H9 (cell line): ENCODE measurements around the gene SCOC. TPM values are rescaled to one million over a fixed set of nuclear protein-coding genes. Genes with fewer than 3 reads are reported as not detected.

Experiments used
- DNase-seq: peaks from one replicate; pipeline ENCODE4 v3.0.0-alpha.2; 2017
- H2AFZ ChIP-seq: one replicate; pipeline ENCODE4 v1.6.1; 2013; ENCODE audit warnings: mild to moderate bottlenecking, low read length, control low read depth, moderate library complexity
- H2AK5ac ChIP-seq: 2 replicates; pipeline ENCODE4 v1.6.1; 2013; ENCODE audit warnings: low read length, control low read depth, mixed read lengths; ENCODE audit not compliant: insufficient read length
- H2BK120ac ChIP-seq: one replicate; pipeline ENCODE4 v1.6.1; 2013; ENCODE audit warnings: low read depth, mild to moderate bottlenecking, low read length, control low read depth, inconsistent platforms; ENCODE audit not compliant: poor library complexity, severe bottlenecking
- H2BK12ac ChIP-seq: 2 replicates; pipeline ENCODE4 v1.6.1; 2013; ENCODE audit warnings: low read length, control low read depth, mixed read lengths, low read depth; ENCODE audit not compliant: insufficient read length
- H2BK15ac ChIP-seq: 2 replicates; pipeline ENCODE4 v1.6.1; 2013; ENCODE audit warnings: low read depth, low read length, control low read depth
- H2BK20ac ChIP-seq: one replicate; pipeline ENCODE4 v1.6.1; 2013; ENCODE audit warnings: low read depth, mild to moderate bottlenecking, low read length, control low read depth, inconsistent platforms; ENCODE audit not compliant: poor library complexity, severe bottlenecking
- H2BK5ac ChIP-seq: 2 replicates; pipeline ENCODE4 v1.6.1; 2013; ENCODE audit warnings: low read length, control low read depth, mixed read lengths; ENCODE audit not compliant: insufficient read length
- H3K14ac ChIP-seq: 2 replicates; pipeline ENCODE4 v1.6.1; 2013; ENCODE audit warnings: low read length, control low read depth; ENCODE audit not compliant: insufficient read depth
- H3K18ac ChIP-seq: 2 replicates; pipeline ENCODE4 v1.6.1; 2013; ENCODE audit warnings: low read depth, mild to moderate bottlenecking, mixed read lengths, low read length, control low read depth; ENCODE audit not compliant: insufficient read length
- H3K23ac ChIP-seq: 2 replicates; pipeline ENCODE4 v1.6.1; 2013; ENCODE audit warnings: low read length, control low read depth, mixed read lengths, low read depth; ENCODE audit not compliant: insufficient read length
- H3K23me2 ChIP-seq: 2 replicates; pipeline ENCODE4 v1.6.1; 2013; ENCODE audit warnings: low read depth, mild to moderate bottlenecking, mixed read lengths, low read length, control low read depth; ENCODE audit not compliant: insufficient read length, poor library complexity, severe bottlenecking
- H3K27ac ChIP-seq: 2 replicates; pipeline ENCODE4 v1.5.1; 2013; ENCODE audit warnings: low read length, control low read depth, mixed read lengths, low read depth; ENCODE audit not compliant: insufficient read length
- H3K27me3 ChIP-seq: 2 replicates; pipeline ENCODE4 v1.6.1; 2013; ENCODE audit warnings: low read length, control low read depth, inconsistent platforms; ENCODE audit not compliant: insufficient read depth
- H3K4ac ChIP-seq: 2 replicates; pipeline ENCODE4 v1.6.1; 2013; ENCODE audit warnings: low read depth, mild to moderate bottlenecking, control low read depth, inconsistent platforms, low read length, moderate library complexity
- H3K4me1 ChIP-seq: 2 replicates; pipeline ENCODE4 v1.6.1; 2013; ENCODE audit warnings: low read length, control low read depth, inconsistent platforms; ENCODE audit not compliant: insufficient read depth
- H3K4me2 ChIP-seq: 2 replicates; pipeline ENCODE4 v1.6.1; 2013; ENCODE audit warnings: low read length, control low read depth, mixed read lengths; ENCODE audit not compliant: insufficient read length, insufficient read depth
- H3K56ac ChIP-seq: 2 replicates; pipeline ENCODE4 v1.6.1; 2013; ENCODE audit warnings: low read depth, mild to moderate bottlenecking, mixed read lengths, low read length, control low read depth; ENCODE audit not compliant: insufficient read length
- H3K79me1 ChIP-seq: 2 replicates; pipeline ENCODE4 v1.6.1; 2013; ENCODE audit warnings: low read depth, mild to moderate bottlenecking, moderate library complexity, low read length, control low read depth, inconsistent platforms; ENCODE audit not compliant: insufficient read depth, poor library complexity, severe bottlenecking
- H3K79me2 ChIP-seq: 2 replicates; pipeline ENCODE4 v1.6.1; 2013; ENCODE audit warnings: low read length, control low read depth, inconsistent platforms; ENCODE audit not compliant: insufficient read depth
- H3K9ac ChIP-seq: 2 replicates; pipeline ENCODE4 v1.6.1; 2013; ENCODE audit warnings: low read length, control low read depth, mixed read lengths; ENCODE audit not compliant: insufficient read length; ENCODE audit errors: extremely low read depth
- H3K9me3 ChIP-seq: one replicate; pipeline ENCODE4 v1.6.1; 2013; ENCODE audit warnings: low read depth, low read length, inconsistent platforms; ENCODE audit not compliant: control insufficient read depth
- H3T11ph ChIP-seq: one replicate; pipeline ENCODE4 v1.6.1; 2013; ENCODE audit warnings: mild to moderate bottlenecking, low read length, control low read depth, inconsistent platforms
- H4K20me1 ChIP-seq: one replicate; pipeline ENCODE4 v1.6.1; 2013; ENCODE audit not compliant: control insufficient read depth, insufficient read length, insufficient read depth
- H4K5ac ChIP-seq: 2 replicates; pipeline ENCODE4 v1.6.1; 2013; ENCODE audit warnings: low read depth, mild to moderate bottlenecking, mixed read lengths, low read length, control low read depth; ENCODE audit not compliant: insufficient read length
- H4K8ac ChIP-seq: replicated peaks from 2 replicates; pipeline ENCODE4 v1.6.1; 2013; ENCODE audit warnings: low read length, control low read depth, mixed read lengths, low read depth; ENCODE audit not compliant: insufficient read length
- H4K91ac ChIP-seq: 2 replicates; pipeline ENCODE4 v1.6.1; 2013; ENCODE audit warnings: low read depth, mild to moderate bottlenecking, moderate library complexity, mixed read lengths, low read length, control low read depth; ENCODE audit not compliant: insufficient read length
- H3K27ac Mint-ChIP-seq, 3 experiments: 2 replicates in 2 of 3; 3 replicates in 1 of 3; pipeline ENCODE4 v1.8.0; 2020 to 2021; ENCODE audit warnings: mixed read lengths in 3 of 3, mild to moderate bottlenecking in 1 of 3, moderate library complexity in 1 of 3
- H3K27me3 Mint-ChIP-seq: 2 replicates; pipeline ENCODE4 v1.8.0; 2021; ENCODE audit warnings: low read depth, mild to moderate bottlenecking, moderate library complexity, mixed read lengths
- H3K36me3 Mint-ChIP-seq, 3 experiments: 2 replicates in 2 of 3; 3 replicates in 1 of 3; pipeline ENCODE4 v1.8.0; 2020 to 2021; ENCODE audit warnings: low read depth in 3 of 3, mixed read lengths in 3 of 3; ENCODE audit not compliant: insufficient read depth in 1 of 3
- H3K4me1 Mint-ChIP-seq, 2 experiments: 2 replicates each; pipeline ENCODE4 v1.8.0; 2020; ENCODE audit warnings: mixed read lengths in 2 of 2
- H3K4me3 Mint-ChIP-seq, 2 experiments: 2 replicates in 1 of 2; 3 replicates in 1 of 2; pipeline ENCODE4 v1.8.0; 2020 to 2021; ENCODE audit warnings: mild to moderate bottlenecking in 2 of 2, mixed read lengths in 2 of 2, moderate library complexity in 1 of 2
- H3K9me3 Mint-ChIP-seq, 2 experiments: 2 replicates in 1 of 2; 3 replicates in 1 of 2; pipeline ENCODE4 v1.8.0; 2020; ENCODE audit warnings: mild to moderate bottlenecking in 2 of 2, mixed read lengths in 2 of 2, moderate library complexity in 1 of 2
- CTCF ChIP-seq: fragments of 200-600 bp; sonication (generic); conservative IDR thresholded peaks from 3 replicates; pipeline ENCODE4 v1.8.0; 2021; ENCODE audit warnings: antibody characterized with exemption, mild to moderate bottlenecking
- total RNA-seq: library from RNA; stranded (reverse); gene quantifications from 2 replicates; pipeline ENCODE4 v1.2.1, GENCODE V29; 2021

The SCOC gene
- total RNA-seq, 1 experiment from 2014 or later, result 29.4 TPM

GRCh38 chr4:140363558-140363957 is 9.9 kb upstream of the SCOC start:
- Mint-ChIP-seq H3K27me3 (peaks cover 37% of the 10 kb centered on the region), H3K27ac (no peak overlapping the region), H3K9me3 (no peaks in the 10 kb centered on the region), H3K4me1 (no peaks in the 10 kb centered on the region), H3K36me3 (no peaks in the 10 kb centered on the region), H3K4me3 (no peak overlapping the region)
- Histone ChIP-seq H3K4me2 (no peak overlapping the region), H2BK120ac (no peak overlapping the region), H3K18ac (no peak overlapping the region), H4K91ac (no peak overlapping the region), H3K14ac (no peak overlapping the region), H3K23me2 (no peaks in the 10 kb centered on the region), H2AK5ac (no peak overlapping the region), H3K9me3 (no peaks in the 10 kb centered on the region), H3K79me2 (no peaks in the 10 kb centered on the region), H3K9ac (no peak overlapping the region), H4K5ac (no peak overlapping the region), H2BK5ac (no peak overlapping the region), H3T11ph (no peak overlapping the region), H3K23ac (no peak overlapping the region), H2BK20ac (no peak overlapping the region), H3K27me3 (no peaks in the 10 kb centered on the region), H4K8ac (no peak overlapping the region), H2BK15ac (no peak overlapping the region), H2AFZ (no peak overlapping the region), H3K27ac (no peak overlapping the region), H3K56ac (no peak overlapping the region), H2BK12ac (no peak overlapping the region), H3K4ac (no peak overlapping the region), H3K79me1 (no peaks in the 10 kb centered on the region), H3K4me1 (no peaks in the 10 kb centered on the region), H4K20me1 (no peaks in the 10 kb centered on the region)
- TF ChIP-seq CTCF, result no peak
- DNase-seq, result no peak
